ENCODE measurements around the gene WDFY2. TPM values are rescaled to one million over a fixed set of nuclear protein-coding genes. Genes with fewer than 3 reads are reported as not detected.

Gene WDFY2
- total and polyA plus RNA-seq, 2 of the 8 experiments (the other 6 are each of a cell fraction or from before 2014, with no cell fraction given) = 13.9 to 29.0 TPM

GRCh38 chr13:51629491-51630287, 45.4 kb downstream of the WDFY2 start (continued):
- TF ChIP-seq RAD21 (IDR thresholded peaks at IDR 0.05 in 1 of 2, conservative IDR thresholded peaks at IDR 0.05 in 1 of 2; ENCODE audit: low read depth in 2 of 2, low read length in 2 of 2) (no peak), CBX5 (IDR thresholded peaks at IDR 0.05; ENCODE audit: low read depth, low read length) (no peak), RBBP5 (IDR thresholded peaks at IDR 0.05; ENCODE audit: borderline replicate concordance, low read depth, low read length) (no peak), SIX5 (IDR thresholded peaks at IDR 0.05; ENCODE audit: low read depth, low read length) (no peak), MAFK (IDR thresholded peaks at IDR 0.05; ENCODE audit: low read depth, low read length) (no peak), EP300 (IDR thresholded peaks at IDR 0.05; ENCODE audit: borderline replicate concordance in 1 of 2, low read depth in 2 of 2, low read length in 2 of 2) (no peak), RFX5 (IDR thresholded peaks at IDR 0.05; ENCODE audit: borderline replicate concordance, low read depth, low read length) (no peak), SP4 (IDR thresholded peaks at IDR 0.05; ENCODE audit: low read length) (no peak), JUND (IDR thresholded peaks at IDR 0.05; ENCODE audit: low read length) (no peak), CREB1 (IDR thresholded peaks at IDR 0.05) (no peak)

All from H1 (cell line).